ENCODE measurements around the gene LAMTOR2. TPM values are rescaled to one million over a fixed set of nuclear protein-coding genes. Genes with fewer than 3 reads are reported as not detected.

Gene LAMTOR2
- total and polyA plus RNA-seq, 2 of the 4 experiments (the other 2 are of a cell fraction), result 50.0 to 89.0 TPM

DNA sequence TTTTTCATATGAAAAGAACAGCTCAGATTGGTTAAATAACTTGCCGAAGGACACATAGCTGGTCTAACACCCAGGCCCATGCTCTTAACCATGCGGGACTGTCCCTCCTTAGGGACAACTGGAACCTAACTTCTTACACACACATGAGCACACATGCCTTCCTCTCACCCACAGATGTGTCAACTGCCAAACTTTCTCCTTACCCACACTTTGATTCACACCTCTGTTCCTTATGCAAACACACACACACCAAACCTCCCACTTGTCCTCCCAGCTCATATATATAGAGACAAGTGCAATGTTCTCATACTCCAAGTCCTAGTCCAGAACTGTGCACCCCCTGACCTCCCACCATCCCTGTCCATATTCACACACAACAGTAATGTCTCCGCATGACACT lies 10.6 kb downstream of the LAMTOR2 start:
- Histone ChIP-seq H3K56ac (ENCODE audit: extremely low read depth, insufficient read depth, low read length) (no peak overlapping the region), H2BK15ac (ENCODE audit: low read depth, low read length) (no peak overlapping the region), H3K4me1 (ENCODE audit: control insufficient read depth, insufficient read depth, low read length) (peaks cover 5% of the 10 kb centered on the region), H3K27me3 (ENCODE audit: control insufficient read depth, insufficient read depth, low read length) (no peaks in the 10 kb centered on the region), H3K9me3 (ENCODE audit: control insufficient read depth, insufficient read depth, low read length) (no peaks in the 10 kb centered on the region), H3K14ac (replicated peaks; ENCODE audit: low read depth, low read length) (no peak overlapping the region), H3K9me1 (ENCODE audit: insufficient read depth, low read length) (peaks cover 2% of the 10 kb centered on the region; the same call in 1 of the 2 replicates), H3K4ac (ENCODE audit: low read depth, low read length) (no peak overlapping the region), H2AK5ac (ENCODE audit: low read depth, low read length) (no peak overlapping the region), H2AK9ac (replicated peaks; ENCODE audit: low read depth, low read length, poor library complexity) (no peak overlapping the region), H3K4me2 (ENCODE audit: low read depth, low read length) (no peak overlapping the region), H3K4me3 (ENCODE audit: insufficient read depth, low read depth, low read length) (no peak overlapping the region), H3K23ac (ENCODE audit: low read depth, low read length) (no peak overlapping the region), H4K20me1 (ENCODE audit: insufficient read depth, low read length) (no peaks in the 10 kb centered on the region), H4K5ac (ENCODE audit: low read depth, low read length) (no peak overlapping the region), H4K91ac (ENCODE audit: insufficient read depth, low read depth, low read length) (no peak overlapping the region), H2BK5ac (ENCODE audit: low read depth, low read length, poor library complexity, severe bottlenecking) (no peak overlapping the region), H2AFZ (replicated peaks; ENCODE audit: low read length, poor library complexity) (no peak overlapping the region), H2BK20ac (ENCODE audit: low read depth, low read length) (no peak overlapping the region), H3K36me3 (ENCODE audit: control insufficient read depth, insufficient read depth, low read length) (no peaks in the 10 kb centered on the region), H2BK120ac (ENCODE audit: low read depth, low read length) (no peak overlapping the region), H4K8ac (ENCODE audit: low read depth in 2 of 2, low read length in 2 of 2) (no peak overlapping the region), H3K27ac (ENCODE audit: insufficient read depth, low read length) (no peak overlapping the region), H3K79me1 (ENCODE audit: low read depth in 1 of 2, low read length in 2 of 2) (no peaks in the 10 kb centered on the region), H3K9ac (ENCODE audit: low read depth, low read length) (no peak overlapping the region), H3K18ac (ENCODE audit: low read depth, low read length) (no peak overlapping the region)
- TF ChIP-seq, protein P1, sequence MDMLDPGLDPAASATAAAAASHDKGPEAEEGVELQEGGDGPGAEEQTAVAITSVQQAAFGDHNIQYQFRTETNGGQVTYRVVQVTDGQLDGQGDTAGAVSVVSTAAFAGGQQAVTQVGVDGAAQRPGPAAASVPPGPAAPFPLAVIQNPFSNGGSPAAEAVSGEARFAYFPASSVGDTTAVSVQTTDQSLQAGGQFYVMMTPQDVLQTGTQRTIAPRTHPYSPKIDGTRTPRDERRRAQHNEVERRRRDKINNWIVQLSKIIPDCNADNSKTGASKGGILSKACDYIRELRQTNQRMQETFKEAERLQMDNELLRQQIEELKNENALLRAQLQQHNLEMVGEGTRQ (IDR thresholded peaks at IDR 0.05; ENCODE audit: low read depth, low read length), result no peak
- TF ChIP-seq BHLHE40 (IDR thresholded peaks at IDR 0.05; ENCODE audit: low read depth, low read length), result no peak
- intact Hi-C loops (cut with micrococcal nuclease) (no loop called here), dilution Hi-C loops (cut with HindIII; ENCODE audit: low sequenced_read_pairs, unreplicated experiment) (no loop called here), in situ Hi-C loops (cut with MboI; ENCODE audit: low sequenced_read_pairs) (loop anchor here (5.0 kb wide), 1 partner anchor 128 kb away; no protein-coding TSS in a partner anchor)
- CTCF ChIA-PET, result no interaction called here
- DNase-seq (no peak), ATAC-seq (ENCODE audit: low read depth) (no peak)
- BruUV-seq (replicated peaks), result no TSS peak
- POLR2A ChIA-PET (ENCODE audit: unreplicated experiment), result no interaction called here
- WGBS, 2 experiments (ENCODE audit: extremely low coverage in 2 of 2, insufficient read length in 1 of 2), result 67% methylated on average over 1 of the region's 3 CpGs; no CpG with 5 or more reads in 1 of the 2 experiments
